DMS53 (cell line): ENCODE measurements around the gene PAIP2B.
"Not testable (repeated sequence)": the region's sequence is repeated elsewhere in the genome, so short reads cannot be mapped to it uniquely, and the experiment has no call there.

Experiments used
- DNase-seq: peaks from one replicate; lab custom pipeline; 2025; lab: John Stamatoyannopoulos, UW

The PAIP2B gene, protein sequence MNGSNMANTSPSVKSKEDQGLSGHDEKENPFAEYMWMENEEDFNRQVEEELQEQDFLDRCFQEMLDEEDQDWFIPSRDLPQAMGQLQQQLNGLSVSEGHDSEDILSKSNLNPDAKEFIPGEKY

DNA sequence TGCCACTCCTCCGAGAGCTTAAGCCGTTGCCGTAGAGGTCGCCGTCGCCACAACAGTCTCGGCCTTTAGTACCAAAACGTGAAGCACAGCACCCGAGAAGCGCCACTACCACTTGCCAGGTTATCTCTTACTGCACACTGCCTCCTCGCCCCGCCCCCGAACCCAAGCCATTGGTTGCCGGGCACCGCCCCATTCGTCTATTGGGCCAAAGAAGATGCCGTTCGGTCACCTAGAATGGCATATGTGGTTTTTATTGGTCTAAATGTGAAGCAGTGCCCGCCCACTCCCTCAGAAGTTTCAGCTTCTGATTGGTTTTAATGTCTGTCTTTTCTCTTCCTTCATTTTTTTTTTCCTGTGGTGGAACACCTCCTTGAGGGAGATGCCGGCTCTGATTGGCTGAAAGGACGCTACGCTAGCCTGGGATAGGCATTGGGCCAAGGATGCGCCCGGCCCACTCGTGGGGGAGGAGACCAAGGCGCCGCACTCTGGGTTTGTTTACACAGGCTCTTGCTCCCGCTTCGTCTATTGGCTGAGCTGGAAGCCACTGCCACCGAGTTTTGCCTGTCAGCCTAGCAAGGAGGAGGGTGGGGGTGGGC lies at the start of gene PAIP2B:
TSS of gene PAIP2B (minus strand) at position 139 of the 596 bp plus-strand sequence. CDS start 24,514 bp downstream, outside the sequence.
- DNase-seq = peak; percentile 100

DNA sequence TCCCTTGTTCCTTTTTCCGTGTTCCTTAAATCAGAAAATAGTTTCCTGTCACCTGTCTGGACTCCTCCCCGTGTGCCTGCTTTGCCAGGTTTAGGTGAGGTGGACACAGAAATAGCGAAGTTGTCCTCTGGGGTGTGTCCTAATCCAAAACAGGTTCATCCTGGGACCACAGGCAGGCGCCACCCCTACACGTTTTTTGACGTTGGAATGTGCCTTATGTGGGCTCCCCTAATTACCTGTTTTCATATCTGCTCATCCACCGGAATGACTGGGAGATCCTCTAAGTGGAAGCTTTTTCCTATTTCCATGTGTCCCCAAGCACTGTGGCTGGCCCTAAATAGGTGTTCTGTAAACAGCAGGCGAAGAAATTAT lies 49.0 kb upstream of the PAIP2B start:
- no peak for DNase-seq

DNA sequence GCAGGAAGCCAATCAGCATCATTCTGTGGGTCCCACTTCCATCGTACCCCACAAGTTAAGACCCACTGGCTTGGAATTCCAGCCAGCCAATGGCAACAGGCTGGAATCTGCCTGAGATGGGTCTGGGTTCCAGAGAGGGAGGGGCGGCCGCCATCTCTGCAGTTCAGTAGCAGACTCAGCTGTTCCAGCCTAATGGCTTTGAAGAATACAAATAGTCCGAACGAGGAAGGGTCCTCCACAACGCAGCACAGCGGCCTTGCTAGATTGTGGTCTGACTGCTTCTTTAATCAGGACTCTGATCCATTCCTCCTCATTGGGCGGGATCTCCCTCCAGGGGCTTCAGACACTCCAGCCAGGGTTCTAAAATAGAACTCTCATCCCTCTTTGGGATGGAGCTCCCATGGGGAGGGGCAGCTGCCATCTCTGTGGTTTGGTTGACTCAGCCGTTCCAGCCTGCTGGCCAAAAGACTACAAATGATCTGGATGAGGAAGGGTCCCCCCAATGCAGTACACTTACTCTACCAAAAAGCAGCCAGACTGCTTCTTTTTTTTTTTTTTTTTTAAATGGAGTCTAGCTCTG lies 42.7 kb upstream of the PAIP2B start:
- DNase-seq = no peak

DNA sequence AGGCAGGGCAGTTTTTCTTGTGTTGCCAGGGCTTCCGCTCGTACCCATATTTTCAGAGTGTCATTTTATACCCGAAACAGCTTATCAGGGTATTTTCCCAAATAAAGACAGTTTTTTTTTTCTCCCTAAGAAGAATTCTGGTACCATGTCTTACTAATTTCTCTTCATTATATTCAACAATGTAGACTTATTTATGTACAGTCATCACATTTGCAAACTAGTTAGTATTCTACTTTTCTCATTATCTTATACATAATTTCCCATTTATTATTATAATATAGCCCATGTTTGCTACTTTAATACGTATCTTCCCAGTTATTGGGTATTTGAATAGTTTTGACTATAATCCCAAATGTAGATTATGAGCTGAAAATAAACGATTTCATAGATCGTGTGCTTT lies 36.5 kb upstream of the PAIP2B start:
- no peak for DNase-seq

DNA sequence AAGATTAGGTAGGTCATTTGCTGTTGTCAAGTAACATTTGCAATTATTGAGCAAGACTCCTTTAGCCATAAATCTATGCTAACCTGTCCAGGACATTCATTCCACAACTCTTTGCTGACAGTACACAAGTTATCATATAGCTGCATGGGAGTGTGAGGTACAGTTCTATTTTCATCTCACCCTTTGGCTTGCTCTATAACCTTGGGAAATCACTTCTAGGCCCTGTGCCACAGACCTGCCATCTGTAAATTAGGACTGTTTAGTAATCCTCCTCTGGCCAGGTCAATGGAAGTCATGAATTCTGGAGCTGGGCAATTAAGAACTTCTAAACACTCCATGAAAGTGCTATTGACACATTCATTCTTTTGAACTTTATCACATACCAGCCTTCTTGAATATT lies 34.6 kb upstream of the PAIP2B start:
- no peak for DNase-seq

DNA sequence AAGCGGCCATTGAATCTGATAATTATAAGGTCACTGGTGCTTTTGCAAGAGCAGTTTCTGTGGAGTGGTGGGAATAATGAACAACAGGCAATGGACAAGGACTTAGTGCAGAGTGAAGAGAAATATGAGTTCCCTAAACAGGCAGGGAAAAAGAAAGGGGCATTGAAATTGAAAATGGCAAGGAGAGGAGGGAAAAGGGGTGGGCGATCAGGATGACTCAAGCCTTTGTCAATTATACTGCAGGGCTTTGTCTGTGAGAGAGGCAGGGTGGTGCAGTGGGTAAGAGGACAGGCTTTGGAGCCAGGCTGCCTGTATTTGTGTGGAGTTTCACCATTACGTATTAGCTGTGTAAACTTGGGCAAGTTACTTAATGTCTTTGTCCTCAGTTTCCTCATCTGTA lies 29.5 kb upstream of the PAIP2B start:
- DNase-seq = no peak

DNA sequence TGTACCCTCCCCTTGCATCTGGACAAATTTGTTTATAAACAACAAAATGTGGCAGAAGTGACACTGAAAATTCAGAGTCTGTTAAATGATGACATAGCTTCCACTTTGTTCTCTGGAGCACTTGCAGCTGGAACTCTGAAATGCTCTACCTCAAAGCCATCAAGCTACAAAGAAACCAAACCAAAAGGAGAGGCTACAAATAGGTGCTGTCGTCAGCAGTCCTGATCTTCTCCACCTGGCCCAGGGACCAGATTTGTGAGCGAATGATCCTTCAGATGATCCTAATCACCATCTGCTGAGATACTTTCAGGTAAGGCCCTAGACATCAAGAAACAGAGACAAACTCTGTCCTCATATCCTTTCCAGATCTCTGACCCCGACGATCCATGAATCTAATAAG lies 27.9 kb upstream of the PAIP2B start:
- DNase-seq = no peak

DNA sequence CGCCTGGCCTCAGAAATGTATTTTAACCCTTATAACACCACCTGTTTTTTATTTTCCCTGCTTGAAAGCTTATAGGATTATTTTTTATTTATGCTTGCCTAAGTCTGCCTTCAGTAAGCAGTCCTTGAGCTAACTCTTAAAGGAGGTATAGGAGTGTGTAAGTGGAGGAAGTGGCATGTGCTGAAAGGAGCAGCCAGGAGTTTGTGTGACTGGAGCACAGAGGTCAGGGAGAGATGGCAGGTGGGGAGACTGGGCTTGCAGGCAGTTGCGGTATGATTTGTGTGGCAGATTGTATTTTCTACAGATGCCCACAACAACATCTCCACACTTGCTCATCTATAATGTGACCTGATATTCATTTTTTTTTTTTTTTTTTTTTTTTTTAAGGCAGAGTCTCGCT lies 27.2 kb upstream of the PAIP2B start:
- DNase-seq = no peak

DNA sequence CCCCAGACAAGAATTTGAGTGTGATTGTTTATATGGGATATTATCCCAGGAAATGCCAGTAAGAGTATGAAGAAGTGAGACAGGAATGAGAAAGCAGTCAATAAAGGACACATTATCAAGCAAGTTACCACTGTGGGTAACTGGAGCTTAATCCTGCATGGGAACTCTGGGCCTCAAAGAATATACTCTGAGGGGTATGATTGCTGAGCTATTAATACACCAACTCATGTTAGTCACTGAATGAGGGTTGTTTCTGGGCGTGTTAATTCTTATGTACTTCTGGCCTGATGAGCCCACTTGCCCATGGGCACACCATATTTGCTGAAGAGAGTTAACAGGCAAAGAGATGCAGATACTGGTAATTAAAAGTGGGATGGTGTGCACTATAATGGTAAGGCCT lies 26.6 kb upstream of the PAIP2B start:
- no peak for DNase-seq

DNA sequence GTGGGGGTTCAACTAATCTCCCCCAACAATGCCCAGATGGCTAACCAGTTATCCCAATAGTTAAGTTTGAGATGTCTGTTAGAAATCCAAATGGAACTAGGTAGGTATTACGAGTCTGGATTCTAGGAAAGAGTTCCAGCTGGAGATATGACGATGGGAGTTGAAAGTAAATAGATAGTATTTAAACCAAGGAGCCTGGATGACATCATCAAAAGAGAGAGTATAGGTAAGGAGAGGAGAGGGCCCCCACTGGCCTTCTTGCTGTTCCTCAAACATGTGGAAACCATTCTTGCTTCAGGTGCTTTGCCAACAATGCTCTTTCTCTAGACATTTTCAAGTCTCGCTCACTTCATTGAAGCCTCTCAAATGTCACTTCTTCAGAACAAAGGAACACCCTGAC lies 26.0 kb upstream of the PAIP2B start:
- DNase-seq = no peak

DNA sequence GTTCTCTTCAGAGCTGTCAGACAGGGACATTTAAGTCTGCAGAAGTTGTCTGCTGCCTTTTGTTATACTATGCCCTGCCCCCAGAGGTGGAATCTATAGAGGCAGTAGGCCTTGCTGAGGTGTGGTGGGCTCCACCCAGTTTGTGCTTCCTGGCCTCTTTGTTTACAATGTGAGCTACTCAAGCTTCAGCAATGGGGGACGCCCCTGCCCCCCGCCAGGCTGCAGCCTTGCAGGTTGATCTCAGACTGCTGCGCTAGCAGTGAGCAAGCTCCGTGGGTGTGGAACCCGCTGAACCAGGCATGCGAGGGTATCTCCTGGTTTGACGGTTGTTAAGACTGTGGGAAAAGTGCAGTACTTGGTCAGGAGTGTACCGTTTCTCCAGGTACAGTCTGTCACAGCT lies 24.0 kb upstream of the PAIP2B start:
- DNase-seq = no peak

DNA sequence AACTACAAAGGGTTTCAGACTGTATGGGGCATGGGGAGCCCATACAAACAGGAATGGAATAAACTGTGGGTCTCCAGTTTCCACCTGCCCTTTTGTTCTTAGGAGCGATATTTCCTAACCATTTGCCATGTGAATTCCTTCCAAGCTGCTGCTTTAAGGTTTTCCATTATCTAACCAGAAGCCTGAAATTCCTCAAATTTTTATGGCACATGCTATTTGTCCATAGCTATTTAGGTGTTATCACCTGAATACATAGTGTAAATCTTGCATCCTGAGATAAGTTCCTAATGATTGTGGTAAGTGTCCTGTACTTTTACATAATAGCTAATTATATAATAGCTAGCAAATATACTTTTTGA lies 17.4 kb upstream of the PAIP2B start:
- DNase-seq = no peak

DNA sequence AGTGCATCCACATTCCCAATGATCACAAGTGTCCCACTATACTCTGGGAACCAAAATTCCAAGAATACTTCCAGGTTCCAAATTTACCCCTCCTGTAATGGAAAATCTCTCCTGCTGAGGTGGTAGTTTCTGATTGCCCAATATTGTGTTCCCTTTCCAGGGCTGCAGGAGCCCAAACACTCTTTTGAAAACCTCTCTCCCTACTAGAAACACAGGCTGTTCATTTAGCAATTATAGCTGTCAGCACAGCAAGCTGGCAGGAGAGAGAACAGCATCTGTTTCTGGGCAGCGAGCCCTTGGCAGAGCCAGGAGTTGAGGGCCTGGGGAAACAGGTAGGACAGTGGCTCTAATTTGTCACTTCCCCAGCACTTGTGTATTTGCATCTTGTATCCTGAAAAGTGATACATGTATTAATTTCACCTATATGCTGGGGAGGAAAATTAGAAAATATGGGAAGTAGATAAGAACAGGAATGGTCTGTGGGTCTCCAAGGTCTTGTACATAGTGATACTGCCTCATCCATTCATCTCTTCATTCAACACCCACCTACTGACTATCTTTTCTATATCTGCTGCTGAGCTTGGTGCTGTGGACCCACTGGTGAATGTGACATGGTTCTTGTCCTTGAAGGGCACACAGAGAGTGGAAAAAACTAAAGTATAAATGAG lies 16.9 kb upstream of the PAIP2B start:
- DNase-seq = no peak

DNA sequence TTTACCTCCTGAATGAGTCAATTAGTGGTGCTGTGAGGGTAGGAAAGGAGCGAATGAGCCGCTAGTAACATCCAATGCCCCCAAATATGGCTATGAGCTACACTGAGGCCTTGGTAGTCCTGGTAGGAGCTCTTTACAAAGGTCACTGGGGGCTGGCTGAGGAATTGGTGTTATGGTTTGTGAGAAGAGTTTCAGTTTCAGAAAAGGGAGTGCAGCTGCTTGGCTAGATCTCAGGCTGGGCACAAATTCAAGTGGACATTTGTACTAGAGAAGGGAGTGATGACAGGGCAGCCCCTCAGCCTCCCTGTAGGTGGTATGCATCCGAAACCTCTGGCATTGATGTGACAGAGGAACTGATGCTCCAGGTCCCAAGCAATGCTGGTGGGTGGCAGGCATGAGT lies 13.9 kb upstream of the PAIP2B start:
- DNase-seq = no peak

DNA sequence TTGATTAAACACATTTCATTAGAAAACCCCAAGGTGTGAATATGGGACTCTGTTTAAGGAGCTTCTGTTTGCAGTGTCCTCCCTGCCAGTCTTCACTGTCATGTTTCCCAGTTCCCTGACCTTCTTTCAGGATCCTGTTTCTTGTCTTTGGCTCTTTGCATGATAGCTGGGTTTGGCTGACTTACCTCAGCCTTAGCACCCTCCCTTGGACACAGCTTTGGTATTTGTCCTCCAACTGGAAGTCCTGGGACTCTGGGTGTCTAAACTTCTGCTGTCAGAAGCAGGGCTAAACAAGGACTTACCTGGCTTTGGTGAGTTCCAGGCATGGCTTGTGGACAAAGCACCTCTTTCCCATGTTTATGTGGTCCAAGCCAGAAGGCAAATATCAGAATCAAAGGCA lies 11.2 kb upstream of the PAIP2B start:
- no peak for DNase-seq

DNA sequence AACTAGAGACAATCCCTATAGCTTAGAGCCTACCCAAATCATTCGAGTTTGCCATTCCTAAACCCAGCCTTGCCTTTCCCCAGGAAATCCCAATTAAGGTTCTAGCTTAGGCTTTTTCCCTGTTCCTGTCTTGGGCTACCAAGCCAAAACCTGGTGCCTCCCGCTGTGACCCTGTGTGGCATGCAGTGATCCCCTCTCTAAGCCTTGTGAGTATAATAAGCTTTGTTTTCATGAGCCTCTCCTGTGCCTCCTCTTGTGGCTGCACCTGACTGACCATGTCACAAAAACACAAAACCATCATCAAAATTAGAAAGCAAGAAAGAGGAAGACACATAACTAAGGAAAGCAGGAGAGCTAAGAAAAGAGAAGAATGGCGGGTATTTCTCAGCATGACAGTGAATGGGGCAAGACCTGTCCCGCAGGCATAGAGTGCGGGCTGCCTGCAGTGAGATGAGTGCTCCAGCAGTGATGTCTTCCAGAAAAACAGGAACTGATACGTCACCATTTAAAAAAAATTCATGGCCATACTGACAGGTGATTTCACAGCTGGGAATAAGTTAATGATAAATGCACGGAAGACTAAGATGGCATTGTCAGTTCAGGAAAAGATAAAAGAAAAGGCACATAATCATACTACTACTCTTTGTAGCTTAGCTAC lies 9.2 kb upstream of the PAIP2B start:
- peak; percentile 86 for DNase-seq

DNA sequence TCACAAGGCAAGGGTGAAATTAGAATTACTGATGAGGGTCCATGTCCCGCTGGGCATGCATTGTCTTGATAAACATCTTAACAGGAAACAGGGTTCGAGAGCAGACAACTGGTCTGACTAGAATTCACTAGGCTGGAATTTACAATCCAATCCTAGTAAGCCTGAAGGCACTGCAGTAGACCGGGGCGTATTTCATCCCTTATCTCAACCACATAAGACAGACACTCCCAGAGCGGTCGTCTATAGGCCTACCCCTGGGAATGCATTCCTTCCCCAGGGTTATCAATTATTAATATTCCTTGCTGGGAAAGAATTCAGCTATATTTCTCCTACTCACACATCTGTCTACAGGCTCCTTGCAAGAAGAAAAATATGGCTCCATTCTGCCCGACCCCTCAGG lies 6.2 kb upstream of the PAIP2B start:
- not testable (repeated sequence) for DNase-seq

DNA sequence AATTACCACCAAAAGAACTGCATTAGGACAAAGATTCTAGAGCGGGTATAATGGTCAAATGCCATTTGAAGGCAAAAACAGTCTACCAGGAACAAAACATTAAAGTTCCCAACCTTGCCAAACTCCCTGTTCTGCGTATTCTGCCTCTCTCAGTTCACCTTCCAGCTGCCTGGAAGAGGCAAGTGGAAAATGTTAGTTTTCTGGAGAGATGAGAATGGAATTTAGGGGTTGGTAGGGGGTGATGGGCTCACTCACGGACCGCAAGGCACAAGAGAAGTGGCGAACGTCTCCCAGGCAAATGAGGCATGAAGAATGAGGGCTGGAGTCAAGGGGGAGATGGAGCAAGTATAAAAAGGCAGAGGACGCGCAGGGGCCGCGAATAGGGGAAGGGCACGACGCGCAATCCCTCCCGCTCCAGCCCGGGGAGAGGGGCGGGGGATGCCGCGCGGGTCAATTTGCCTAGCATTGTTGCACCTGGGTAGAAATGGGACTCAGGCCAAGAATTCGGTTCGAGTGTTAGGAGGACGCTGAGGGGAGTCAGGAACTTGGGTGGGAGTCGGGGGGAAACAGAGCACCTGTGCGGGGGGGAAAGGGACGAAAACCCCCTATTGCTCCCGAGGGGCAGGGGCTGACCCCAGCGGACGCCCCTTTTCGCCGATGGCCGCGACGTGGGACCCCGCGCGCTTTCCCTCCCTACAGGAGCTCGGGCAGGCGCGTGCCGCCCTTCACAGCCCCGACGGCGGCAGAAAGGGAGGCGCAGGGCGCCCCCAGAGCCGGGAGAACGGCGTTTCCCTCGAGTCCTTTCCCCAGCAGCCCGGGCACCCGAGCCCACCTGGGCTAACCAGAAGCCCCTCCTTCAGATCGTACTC lies 573 bp downstream of the PAIP2B start:
- DNase-seq = peak; percentile 85

DNA sequence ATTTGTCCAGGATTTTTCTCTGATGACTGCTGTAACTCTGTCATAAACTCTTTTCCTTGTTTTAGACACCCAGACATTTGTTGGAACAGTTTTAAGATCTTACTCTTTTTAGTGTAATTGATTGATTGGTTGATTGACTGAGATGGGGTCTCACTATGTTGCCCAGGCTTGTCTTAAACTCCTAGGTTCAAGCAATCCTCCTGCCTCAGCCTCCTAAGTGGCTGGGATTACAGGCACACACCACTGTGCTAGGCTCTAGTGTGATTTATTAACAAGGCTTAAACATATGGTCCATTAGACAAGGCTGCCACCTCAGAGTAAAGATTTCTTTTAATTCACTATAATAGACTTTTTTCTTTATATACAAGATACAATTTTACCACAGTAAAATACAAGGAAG lies 2.0 kb downstream of the PAIP2B start:
- DNase-seq = peak; percentile 19

DNA sequence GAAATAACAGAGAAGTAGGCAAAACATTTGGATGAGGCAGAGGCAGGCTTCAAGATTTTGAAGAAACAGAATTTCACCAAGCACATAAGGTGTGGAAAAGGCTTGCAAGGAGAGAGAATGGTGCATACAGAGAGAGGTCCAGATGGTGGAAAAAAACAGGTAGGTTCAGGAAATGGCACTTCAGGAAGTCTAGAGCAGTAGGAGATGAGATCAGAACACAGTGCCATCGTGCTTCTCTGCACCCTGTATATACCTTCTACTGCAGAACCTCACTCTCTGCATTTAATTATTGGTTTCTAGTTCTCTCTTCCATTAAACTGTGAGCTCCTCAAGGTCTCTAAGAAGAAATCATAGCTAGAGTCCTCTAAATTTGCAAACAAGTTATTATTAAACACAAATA lies 2.4 kb downstream of the PAIP2B start:
- DNase-seq = peak; percentile 79

DNA sequence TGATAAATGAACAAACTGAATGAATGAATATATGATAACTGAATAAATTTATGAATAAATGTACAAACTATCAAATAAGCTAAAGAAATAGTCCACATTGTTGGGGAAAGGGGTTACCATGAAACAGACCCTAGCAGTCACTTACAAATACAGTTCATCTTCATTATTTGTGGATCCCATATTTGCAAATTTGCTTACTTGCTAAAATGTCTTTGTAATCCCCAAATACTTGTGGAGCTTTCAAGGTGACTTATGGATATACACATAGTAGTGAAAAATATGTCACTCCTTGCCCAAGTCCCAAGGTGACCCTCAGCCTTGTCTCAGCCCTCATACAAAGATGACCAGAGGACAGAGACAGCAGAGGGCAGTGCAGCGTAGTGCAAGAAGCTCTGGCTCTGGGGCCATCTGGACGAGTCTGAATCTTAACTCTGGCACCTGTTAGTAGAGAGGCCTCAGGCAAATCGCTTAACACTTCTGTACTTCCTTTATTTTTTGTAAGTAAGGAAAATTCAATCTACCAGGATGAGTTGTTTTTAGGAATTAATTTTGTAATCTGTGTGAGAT lies 3.1 kb downstream of the PAIP2B start:
- DNase-seq = peak; percentile 92

DNA sequence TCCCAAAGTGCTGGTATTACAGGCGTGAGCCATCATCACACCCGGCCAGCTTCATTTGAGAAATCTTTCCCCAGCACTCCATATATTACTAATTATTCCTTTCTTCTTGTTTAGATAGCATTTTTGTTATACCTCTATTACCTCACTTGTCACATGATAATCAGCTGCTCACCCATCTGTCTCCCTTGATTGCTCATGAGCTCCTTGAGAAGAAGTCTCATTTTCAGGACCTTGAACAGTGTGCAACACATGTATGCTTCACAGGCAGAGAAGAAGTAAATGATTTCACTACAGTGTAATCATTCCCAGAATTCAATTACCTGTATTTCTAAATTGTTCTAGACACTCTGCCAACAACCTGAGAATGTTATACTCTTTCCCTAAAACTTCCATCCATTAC lies 6.2 kb downstream of the PAIP2B start:
- no peak for DNase-seq
